Femur (tissue), 1 donor: Measurements from ENCODE around the gene MAEA.

Experiments
- DNase-seq: peaks from one replicate; pipeline ENCODE4 v3.0.0-alpha.2; 2017

MAEA gene

DNA sequence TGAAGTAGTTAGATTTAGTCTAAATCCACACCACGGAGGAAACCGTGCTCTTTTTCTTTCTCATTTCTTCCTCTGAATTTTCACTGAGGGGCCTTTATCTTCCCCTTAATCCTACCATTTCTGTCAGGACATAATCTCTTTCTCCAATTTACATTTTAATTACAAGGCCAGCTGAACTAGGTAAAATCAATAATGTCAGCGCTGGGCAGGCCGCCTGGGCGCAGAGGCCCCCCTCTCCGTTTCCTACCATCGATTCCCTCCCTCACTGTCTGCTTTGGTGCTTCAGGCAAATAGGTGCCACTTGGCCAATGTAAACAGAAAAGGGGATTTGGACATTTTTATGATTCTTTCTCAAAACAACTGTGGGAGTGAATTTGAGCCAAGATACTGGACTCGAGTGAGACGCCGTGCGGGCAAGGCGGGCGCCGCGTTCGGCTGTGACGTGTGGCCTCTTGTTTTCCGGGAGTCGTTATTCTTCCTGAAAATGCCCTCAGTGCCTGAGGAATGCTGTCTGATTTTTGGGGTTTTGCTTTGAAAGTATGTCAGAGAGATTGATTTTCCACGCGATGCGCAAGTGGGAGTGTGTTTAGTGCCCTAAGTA is 79.9 kb downstream of the MAEA start:
- peak; percentile 28 for DNase-seq

DNA sequence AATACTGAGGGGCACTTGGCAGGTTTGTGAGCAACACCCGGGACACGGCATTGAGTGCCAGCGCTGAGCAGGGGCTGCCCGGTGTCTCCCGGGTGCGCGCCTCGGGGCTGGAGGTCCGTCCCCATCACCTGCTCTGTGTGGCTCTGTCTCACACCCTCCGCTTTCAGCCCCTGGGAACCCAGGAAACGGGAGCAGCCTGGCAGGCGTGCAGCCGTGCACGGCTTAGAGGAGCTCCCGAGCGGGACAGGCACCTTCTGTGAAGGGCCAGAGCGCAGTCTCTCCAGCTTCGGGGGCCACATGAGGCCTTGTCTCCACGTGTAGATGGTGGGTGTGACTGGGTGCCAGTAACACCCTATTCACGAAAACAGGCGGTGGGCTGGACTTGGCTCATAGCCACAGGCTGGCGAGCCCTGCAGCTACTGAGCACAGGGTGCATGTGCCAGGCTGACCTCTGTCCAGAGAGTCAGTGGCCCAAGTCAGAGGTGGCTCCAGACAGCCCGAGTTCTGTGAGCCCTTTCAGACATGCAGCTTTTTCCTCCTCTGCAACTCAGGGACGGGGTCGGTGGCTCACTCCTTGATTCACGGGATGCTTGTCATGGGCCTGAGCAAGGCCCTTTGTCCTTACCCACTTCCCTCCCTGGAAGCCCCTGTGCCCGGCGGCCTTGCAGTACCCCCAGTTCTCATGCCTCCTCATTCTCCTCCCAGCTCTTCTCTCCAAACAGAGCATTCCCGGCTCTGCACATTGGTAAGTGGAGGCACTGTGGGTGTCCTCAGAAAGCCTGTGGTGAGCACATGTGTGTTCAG is 80.8 kb downstream of the MAEA start:
- DNase-seq = peak; percentile 15

DNA sequence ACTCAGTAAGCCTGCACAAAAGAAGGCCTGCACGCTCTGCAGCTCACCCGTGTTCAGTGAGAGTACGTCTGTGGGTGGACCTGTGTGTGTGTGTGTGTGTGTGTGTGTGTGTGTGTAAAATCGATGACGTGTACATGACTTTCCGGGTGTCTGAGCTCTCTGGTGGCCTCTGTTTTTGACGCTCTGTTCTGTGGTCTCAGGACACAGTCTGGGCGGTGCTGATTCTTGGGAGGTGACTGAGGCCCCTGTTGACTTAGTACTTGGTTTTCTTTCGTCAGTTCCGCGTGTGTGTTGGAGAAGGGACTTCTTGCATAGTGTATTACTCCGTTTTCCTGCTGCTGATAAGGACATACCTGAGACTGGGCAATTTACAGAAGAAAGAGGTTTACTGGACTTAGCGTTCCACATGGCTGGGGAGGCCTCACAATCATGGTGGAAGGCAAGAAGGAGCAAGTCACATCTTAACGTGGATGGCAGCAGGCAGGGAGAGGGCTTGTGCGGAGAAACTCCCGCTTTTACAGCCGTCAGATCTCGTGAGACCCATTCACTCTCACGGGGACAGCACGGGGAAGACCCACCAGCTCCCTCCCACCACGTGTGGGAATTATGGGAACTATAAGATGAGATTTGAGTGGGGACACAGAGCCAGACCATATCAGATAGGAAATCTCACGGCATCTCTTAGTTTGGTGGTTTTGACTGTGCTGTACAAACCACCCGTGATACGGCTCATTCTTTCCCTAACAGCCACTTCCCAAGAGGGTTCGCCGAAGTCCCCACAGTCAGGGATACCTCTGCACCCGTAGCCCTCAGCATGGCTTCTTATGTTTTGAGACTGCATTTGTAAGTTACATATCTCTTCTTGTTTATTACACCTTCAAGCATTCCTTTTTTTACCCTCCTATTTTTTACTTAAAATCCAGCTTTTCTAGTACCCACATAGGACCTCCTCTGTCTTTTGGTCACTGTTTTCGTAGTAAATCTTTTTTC is 81.8 kb downstream of the MAEA start:
- peak; percentile 5 for DNase-seq

DNA sequence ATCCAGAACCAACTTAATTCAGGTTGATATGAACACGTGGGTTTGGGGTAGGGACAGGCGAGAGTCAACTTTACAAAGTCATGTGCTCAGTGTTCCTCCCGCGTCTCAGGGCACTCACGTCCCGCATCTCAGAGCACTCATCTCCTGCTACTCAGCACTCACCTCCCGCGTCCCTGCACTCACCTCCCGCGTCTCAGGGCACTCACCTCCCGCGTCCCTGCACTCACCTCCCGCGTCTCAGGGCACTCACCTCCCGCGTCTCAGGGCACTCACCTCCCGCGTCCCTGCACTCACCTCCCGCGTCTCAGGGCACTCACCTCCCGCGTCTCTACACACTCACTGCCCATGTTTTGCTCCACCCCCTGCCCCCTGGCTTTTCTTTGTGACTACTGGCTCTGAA is 82.9 kb downstream of the MAEA start:
- DNase-seq = peak; percentile 1

DNA sequence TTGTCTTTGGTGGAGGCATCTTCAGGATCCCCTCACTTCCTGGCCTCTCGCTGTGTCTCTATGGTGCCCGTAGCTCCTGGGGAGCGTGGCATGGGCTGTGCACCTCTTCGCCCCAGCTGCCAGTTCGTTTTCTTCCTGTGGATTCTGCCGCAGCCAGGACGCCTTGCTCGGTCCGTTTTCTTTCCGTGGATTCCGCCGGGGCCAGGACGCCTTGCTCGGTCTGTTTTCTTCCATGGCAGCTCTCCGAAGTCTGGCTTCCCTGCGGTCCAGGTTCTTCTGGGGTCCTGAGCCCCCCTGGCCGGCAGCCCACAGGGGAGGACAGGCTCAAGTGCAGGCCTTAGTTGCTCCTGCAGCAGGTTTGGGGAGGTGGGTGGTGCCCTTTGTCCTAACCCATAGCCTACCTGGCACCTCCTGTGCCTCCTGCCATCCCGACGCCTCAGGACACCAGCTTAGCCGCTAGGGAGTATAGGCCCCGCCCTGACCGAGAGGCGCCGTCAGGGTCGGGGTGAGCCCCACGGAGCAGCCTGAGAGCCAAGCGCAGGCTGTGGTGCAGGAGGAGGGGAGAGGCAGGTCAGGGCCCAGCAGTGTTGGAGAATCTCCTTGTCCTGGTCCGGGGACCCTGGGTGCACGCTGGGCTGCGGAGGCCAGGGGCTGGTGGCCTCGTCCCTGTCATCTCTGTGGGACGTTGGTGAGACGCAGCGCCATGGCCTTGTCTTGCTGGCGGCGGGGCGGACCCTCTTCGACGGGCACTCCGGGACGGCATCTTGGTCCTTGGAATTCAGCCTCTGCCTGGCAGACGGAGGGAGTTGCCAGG is 84.4 kb downstream of the MAEA start:
- peak; percentile 9 for DNase-seq

DNA sequence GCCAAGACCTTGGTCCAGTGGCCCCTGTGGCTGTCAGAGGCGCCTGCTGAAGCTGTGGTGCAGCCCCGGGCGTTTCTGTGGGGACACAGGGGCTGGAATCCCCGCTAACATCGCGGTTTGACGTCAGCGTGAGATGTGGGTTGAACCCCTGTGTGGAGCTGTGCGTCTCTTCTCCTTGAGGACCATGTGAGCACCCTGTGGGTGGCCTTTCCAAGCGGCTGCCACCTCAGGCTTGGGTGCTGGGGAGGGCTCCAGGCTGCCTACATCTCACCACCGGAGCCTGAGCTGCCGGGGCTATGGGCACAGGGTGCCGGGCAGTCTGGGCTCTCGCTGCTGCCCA is 85.0 kb downstream of the MAEA start:
- peak; percentile 10 for DNase-seq

DNA sequence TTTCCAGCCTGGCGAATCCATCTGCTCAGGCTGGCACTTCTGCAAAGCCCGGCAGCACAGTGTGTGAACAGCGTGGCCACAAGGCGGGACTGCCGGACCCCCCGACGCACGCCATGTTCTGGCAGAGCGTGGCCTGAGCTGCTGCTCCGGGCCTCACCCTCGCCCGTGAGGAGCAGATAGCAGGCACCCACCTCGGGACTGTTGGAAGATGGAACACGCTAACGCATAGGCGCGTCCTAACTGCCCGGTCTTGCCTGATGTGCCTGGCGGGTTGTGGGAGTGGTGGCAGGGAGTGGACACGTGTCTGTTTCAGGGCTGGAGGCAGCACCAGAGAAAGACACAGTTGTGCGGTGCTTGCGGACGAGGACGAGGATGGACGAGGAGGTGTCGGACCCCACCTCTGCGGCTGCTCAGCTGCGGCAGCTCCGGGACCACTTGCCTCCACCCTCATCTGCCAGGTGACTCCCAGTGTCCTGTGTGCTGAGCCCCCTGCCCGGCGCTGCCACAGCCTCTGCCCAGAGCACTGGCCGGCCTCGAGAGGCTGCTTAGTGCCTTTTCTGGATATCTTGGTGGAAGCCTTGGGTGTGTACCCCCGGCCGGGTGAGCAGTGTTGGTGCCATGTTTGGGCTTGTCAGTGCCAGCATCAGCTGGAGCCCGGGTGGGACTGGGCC is 85.5 kb downstream of the MAEA start:
- DNase-seq = peak; percentile 14

DNA sequence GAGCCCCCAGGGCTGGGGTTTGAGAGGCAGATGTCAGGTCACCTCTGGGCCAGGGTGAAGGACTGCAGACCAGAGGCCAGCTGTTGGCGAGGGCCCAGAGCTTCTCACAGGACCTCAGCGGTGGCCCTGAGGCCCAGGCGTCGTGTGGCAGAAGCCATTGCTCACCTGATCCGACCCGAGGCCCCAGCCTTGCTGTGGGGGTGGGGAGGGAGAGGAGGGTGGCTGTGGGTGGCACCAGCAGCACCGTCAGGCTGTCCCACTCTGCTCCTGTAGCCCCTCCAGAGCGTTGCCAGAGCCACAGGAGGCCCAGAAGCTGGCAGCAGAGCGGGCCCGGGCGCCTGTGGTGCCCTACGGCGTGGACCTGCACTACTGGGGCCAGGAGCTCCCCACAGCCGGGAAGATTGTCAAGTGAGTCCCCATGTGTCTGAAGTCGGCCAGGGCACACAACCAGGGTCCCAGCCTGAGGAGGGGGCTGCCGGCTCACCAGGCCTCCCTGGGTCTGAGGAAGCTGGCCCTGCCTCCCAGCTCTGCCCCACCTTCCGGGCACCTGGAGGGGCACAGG is 86.2 kb downstream of the MAEA start:
- peak; percentile 10 for DNase-seq

DNA sequence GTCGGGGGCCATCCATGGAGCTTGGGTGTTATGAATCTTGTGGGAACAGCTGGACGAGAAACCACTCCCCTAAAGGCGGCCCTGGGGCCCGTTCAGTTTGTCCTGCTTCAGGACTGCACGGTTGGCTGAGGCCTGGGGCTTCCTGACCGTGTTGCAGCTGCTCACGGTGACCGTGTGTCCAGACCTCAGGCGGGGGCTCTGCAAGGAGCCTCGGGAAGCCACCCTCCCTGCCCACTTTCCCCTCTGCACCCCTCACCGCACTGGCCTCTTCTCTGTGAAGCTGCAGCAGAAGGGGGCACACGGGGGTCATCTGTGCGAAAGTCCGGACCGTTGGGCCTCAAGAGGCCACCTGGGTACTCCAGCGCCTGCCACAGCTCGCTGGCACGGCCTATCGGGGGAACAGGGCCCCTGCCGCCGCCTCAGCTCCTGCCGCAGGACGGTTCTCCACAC is 86.7 kb downstream of the MAEA start:
- peak; percentile 15 for DNase-seq

DNA sequence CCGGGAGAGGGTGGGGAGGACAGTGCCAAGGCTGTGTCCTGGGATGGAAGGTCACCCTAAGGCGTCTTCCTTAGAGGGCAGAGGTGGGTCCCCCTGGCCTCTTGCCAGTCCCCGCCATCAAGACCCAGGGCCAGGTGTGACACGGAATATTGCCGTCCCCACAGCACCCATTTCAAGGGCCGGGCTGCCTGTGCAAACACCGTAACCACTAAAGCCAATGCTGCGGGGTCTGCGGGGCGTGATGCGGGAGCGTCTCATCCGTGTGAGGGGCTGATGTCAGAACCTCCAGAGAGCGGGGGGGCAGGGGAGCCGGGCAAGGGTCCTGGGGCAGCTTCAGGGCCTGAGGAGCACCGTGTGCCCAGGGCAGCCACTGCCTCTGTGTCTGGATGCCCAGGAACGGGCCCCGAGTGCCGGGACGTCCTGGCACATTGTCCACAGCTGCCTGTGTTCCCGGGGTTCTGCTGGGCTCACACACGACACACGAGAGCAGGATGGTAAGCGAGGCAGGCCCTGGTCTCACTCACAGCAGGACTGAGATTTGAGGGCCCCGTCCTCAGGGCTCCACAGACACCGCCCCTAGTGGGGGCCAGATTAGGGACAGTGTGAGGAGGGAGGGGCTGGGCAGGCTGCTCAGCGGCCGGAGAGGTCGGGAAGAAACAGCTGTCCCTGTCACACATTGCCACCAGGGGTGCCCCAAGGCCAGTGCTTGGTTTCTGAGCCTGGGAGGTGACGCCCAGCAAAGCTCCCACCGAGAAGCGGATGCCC is 87.3 kb downstream of the MAEA start:
- peak; percentile 44 for DNase-seq

DNA sequence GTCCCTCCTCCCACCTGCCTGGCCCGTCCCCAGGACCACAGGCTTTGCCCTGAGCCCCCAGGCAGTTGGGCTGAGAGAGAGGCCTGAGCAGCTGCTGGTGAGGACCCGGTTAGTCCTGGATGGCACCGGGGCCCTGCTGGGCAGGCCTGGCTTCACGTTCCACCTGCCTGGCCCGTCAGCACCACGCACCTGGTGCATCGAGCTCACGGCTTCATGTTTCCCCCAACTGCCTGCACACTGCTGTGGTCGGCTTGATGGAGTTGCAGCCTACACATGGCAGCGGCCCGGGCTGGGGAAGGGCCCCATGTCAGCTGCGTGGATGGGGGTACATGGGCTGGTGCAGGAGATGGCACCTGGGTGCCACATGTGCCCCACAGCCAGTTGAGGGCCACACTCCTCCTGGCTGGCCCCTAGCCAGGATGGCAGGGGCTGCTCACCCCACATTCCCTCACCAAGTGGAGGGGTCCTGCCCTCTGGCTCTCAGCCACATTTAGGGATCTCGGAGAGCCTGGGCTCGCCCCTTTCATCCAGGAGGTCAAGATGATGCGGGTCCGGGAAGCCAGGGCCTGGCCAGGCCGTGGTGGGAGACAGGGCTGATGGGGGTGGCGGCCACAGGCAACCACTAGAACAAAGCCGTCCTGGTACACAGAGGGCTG is 88.0 kb downstream of the MAEA start:
- peak; percentile 13 for DNase-seq

DNA sequence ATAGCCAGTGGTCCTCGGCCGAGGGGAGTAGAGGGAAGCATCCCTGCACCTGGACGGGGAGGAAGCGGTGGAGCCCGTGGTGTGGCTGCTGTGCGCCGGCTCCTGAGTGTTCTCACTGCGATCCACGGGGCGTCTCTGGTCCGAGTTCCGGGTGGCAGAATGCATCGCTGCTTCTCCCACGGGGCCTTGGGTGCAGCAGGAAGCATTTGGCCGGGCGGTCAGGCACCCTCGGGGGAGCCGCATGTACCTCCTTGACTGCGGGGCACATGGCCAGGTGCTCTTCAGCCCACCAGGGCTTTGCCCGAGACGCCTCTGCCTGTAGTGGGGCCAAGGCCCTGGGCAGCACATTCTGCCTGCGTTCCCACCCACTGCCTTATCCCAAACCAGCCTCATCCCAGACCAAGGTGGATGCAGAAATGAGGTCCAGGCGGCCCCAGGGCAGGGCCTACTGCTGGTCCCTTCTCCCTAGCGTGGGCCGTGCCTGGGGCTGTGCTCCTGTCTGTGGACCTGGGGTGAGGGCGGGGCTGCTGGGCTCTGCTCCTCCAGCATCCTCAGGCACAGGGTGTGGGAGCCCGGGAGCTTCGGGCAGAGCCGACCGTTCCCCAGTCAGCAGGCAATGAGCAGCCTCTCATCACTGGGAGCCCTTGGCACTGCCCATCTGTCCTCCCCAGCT is 89.0 kb downstream of the MAEA start:
- no peak for DNase-seq

DNA sequence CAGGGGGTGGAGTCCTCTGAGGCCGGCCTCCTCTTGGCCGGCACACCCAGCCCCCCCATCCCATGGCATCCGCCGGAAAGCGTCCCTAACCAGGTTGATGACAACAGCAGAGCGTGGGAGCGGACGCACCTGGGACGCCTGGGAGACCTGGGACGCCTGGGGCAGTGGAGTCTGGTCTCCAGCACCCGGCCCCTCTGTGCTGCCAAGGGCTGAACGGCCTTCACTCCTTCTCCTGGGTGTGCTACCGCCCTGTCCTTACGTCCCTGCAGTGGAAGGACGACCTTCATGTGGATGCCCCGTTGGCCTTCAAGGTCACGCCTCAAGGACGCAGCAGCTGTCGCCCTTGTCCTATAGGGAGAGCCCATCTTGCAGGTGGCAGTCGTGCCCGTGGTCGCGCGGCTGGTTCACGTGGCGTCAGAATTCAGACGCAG is 89.7 kb downstream of the MAEA start:
- DNase-seq = no peak

DNA sequence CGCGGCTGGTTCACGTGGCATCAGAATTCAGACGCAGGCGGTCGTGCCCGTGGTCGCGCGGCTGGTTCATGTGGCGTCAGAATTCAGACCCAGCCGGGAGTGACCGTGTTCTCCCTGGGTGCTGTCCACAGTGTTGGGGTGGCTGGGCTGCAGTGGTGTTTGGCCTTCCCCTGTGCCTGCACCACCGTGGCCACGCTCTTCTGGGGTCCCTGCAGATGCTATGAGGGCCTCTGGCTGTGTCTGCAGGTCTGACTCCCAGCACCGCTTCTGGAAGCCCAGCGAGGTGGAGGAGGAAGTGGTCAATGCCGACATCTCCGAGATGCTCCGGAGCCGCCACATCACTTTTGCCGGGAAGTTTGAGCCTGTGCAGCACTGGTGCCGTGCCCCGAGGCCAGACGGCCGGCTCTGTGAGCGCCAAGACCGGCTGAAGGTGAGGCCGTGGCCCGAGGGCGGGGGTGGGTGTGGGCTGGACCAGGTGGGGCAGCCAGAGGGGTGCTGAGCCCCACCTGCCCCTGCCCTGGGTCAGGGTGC is 90.2 kb downstream of the MAEA start:
- no peak for DNase-seq

DNA sequence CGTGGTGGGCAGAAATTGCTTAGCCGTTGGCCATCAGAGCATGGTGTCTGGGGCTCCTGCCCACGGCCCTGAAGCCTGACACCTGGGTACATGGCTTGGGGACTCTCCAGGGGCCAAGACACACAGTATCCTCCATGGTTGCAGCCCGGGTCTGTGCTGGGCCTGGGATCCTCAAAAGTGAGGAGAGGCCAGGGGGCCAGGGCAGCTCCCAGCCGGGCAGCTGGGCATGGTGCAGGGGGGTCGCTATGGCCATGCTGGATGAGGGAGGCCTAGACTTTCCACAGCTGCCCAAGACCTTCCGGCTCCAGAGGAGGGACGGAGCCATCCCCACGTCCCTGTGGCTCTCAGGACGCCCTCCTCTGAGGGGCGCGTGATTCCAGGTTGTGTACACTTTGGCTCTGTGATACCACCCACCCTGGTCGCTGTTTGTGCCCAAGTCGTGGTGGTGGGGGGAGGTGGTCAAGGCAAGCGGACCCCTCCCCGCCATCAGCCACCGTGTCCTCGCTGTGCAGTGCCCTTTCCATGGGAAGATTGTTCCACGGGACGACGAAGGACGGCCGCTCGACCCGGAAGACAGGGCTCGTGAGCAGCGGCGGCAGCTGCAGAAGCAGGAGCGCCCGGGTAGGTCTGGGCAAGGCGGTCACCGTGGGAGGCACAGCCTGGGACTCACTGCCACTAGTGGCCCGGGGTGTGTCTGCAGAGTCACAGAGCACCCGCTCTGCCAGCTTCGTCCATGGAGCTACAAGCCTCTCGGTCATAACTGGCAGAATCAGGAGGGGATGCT is 90.9 kb downstream of the MAEA start:
- no peak for DNase-seq

DNA sequence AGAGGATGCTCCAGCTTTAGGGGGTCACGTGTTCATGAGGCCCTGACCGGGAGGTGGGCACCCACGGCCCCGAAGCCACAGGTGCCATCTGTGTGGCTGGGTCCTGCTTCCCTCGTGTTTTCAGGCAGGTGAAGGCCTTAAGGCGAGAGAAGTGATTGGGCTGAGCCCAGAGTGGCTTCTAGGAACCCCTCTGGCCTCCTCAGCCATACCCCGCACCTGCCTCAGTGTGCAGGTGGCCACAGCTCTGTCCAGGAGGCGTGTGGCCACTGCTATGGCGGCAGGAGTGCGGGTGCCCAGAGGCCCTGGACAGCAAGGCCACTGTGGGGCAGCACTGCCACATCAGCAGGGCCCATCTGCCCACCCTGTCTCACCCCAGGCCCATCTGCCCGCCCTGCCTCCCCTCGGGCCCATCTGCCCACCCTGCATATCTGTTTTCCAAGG is 91.5 kb downstream of the MAEA start:
- DNase-seq = no peak

DNA sequence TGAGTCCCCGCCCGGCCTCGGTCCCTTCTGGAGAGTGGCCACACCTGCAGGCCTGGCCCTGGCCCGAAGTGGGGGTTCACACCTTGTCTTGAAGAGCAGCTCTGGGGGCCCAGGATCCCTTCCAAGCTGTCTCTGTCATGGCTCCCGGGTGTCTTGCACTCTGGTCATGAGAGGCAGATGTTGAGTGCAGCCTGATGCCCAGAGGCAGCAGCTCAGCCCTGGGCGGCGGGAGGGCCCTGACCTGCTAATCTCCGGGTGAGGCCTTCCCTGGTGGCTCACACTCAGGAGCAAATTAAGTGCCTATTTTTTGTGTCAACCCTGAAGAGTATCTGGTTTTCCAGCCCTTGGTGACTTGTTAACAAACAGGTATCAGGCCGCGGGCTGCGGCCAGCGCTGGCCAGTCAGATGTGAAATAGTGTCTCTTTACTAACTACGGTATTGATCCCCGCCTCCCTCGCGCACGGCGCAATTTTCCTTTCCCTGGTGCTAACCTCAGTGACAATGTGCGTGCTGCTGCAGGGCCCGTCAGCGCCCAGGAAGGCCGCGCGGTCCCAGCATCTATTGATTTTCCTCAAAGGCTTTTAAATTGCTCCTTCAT is 92.4 kb downstream of the MAEA start:
- DNase-seq = no peak
